Measurements from ENCODE around the gene ITGA4.

- TF ChIP-seq CTCF (IDR thresholded peaks at IDR 0.05) (no peak), POLR2A (IDR thresholded peaks at IDR 0.05) (no peak)
Observed at GRCh38 chr2:181483876-181484275, 26.7 kb downstream of the ITGA4 start.

All from breast epithelium (tissue), 3 donors.